Erythroblast (primary cell): ENCODE measurements around the gene THRA.

Experiments used
- DNase-seq, 2 experiments: peaks; one replicate each; lab custom pipeline; 2025; lab: John Stamatoyannopoulos, UW
- GATA1 ChIP-seq: IDR thresholded peaks from 2 replicates; pipeline ENCODE4 v1.6.1; 2011; ENCODE audit warnings: low read depth, mild to moderate bottlenecking, control low read depth, low read length, moderate library complexity
- POLR2A ChIP-seq: IDR thresholded peaks from 2 replicates; pipeline ENCODE4 v1.6.1; 2011; ENCODE audit warnings: mild to moderate bottlenecking, low read length

The THRA gene

DNA sequence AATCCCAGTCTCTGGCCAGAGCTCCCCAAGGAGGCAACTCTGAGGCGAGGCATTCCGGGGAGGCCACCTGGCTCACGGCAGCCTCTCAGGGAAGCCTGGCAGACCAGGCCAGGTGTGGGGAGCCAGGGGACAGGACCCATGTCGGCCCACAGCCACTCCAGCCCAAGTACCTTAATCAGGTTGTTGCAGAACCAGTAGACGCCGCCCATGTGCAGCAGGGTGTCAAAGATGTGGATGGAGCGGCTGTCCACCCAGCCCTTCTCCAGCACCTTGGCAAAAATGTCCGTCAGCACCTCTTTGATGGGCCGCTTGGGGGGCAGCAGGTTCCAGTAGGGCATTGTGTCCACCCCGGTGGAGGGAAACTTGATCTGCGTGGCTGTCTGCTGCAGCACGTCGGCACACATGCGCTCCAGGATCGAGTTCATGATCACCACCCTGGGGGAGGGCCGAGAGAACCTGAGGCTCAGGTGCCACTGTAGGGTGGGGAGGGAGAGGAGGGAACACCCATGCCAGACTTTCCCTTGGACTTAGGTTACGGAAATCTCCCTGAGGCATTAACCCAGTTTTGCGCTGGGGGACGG, 39.7 kb upstream of the THRA start:
- TF ChIP-seq POLR2A (no peak), GATA1 (no peak)

DNA sequence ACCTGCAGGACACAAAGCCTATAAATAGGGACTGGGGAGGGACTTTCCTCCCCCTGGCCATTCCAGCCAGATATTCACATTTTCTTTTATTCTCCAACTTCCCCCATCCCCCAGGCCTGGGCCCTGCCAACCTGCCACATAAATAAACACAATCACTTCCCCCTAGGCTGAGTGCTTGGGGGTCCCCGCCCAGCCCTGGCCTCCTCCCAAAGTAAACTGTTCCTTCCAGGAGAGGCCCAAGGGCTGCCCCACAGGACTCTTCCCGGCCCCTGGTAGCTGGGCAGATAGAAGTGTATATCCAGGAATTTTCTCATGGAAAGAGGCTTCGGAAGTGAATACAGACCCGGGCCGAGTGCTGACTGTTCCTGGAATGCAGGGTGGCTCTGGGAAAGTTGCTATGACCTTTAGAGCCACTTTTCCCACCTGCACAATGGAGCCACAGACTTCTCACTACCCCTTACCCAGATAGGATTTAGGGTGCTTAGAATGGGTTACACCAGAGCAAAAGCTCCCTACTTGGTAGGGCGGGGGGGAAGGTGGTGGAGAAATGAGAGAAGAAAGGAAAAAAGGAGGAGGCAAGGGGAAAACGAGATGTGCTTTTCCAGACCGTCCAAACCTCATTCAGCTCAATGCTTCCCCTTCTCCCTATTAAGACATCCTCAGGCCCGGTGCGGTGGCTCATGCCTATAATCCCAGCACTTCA, 39.0 kb upstream of the THRA start:
- no peak for TF ChIP-seq GATA1
- no peak for TF ChIP-seq POLR2A
- no peak for DNase-seq

More for the DNA sequence above, 39.7 kb upstream of the THRA start:
- DNase-seq, result no peak

DNA sequence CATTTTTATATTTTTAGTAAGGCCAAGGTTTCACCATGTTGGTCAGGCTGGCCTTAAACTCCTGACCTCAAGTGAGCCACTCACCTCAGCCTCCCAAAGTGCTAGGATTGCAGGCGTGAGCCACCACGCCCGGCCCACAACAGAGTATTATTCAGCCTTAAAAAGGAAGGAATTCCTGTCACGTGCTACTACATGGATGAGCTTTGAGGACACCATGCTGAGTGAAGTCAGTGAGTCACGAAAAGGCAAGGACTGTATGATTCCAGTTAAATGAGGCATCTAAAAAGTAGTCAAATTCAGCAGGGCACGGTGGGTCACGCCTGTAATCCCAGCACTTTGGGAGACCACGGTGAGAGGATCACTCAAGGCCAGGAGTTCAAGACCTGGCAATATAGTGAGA, 37.9 kb upstream of the THRA start:
- TF ChIP-seq GATA1 (no peak), POLR2A (no peak)
- DNase-seq, result no peak

DNA sequence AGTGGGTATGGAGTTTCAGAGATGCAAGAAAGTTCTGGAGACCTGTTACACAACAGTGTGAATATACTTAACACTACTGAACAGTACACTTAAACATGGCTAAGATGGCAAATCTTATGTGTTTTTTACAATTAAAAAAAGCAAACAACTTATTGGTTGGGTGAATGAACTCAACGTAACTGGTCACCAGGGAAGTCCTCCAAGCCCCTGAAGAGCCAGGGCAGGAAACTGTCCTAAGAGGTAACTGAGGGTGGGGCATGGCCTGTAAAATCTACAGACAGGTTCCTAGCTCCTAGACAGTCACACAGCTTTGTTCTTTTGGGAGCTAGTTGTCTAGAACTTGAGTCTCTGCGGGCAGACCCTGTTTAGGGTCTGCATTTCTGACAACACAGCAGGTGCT, 37.2 kb upstream of the THRA start:
- no peak for TF ChIP-seq GATA1

DNA sequence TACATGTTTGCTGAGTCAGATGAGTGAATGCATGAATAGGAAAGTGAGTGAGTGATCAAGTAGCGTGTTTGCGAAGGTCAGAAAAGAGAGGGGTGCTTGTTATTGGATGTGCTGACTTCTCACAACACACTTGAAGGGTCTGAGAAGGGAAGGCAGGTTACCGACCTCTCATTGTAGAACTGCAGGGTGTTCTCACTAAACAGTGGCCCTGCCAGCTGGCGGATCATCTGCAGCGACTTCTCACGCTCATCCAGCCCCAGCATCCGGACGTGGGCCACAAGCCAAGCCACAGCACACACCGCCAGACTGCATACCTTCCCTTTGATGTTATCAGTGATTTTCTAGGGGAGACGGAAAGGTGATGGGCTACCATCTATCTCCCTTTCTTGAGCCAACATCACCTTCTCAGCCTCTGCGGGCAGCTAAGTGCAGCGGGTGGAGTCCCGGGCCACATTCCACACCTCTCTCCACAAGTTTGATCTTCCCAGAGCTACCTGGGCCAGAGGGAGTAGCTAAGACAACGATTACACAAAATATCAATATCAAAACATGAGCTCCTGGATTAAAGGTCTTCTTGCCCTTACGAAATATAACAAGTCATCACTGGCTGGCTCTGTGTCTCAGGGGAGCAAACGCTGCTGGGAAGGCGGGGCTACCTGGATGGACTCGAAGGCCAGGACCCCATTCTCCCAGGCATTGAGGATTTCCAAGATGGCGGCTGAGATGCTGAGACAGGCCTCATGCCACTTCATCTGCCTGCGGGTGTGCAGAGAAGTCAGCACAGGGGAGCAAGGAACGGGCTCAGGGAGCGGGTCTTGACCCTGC, 36.6 kb upstream of the THRA start:
- TF ChIP-seq POLR2A, result no peak
- TF ChIP-seq GATA1, result no peak
- DNase-seq, result no peak

More for the DNA sequence above, 37.2 kb upstream of the THRA start:
- no peak for DNase-seq

DNA sequence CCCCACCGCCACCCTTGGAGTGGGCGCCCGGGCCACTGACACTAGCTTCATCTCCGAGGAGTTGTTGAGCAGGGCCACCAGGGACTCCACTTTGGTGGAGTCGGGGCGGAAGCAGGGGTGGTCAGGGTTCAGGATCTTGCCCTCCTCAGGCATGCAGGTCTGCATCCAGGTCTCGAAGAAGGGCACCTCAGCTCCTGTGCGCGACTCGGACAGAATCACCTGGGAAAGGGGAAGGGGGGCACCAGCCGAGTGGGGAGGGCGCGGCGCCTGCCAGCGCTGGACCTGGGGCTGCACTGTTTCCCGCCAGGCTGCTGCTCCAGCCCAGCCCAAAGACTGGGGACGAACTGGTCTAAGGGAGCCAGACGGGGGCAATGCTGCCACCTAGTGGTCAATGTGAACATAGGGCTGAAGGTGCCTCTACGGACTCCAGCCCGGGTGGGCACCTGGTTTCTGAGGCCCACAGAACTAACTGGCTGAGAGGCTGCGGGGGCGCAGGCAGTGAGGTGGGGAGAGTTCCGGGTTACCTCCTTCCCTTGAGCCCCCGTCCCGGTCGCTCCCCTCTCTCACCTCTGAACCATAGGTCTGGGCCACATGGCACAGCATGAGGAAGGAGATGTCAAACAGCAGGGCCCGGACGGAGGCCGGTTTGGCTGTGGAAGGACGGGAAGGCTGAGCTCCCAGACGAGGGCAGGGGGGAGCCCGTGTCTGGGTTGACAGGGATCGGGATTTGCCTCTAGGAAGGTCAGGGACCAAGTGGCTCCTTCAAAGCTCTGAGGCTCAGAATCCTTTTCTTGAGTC, 35.8 kb upstream of the THRA start:
- DNase-seq, result peak; percentile 81 to 90
- TF ChIP-seq GATA1 (no peak), POLR2A (no peak)

DNA sequence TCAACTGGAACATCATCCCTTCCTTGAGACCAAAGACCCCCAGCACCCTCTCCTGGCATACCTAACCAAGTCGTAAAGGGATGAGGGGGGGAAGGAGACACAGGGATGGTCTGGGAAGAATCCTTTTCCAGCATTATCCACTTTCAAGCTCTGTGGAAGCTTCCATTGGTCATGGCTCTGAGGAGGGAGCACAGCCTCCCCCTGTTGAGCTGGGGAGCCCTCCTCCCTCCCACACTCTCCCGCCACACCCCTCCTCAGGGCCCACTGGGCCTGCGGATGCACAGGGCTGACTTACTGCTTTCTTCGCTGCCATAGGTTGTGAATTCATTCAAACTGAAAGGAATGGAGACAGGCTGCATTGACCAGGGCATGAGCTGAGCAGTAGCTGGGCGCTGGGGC, 35.2 kb upstream of the THRA start:
- no peak for DNase-seq
- TF ChIP-seq POLR2A, result no peak
- no peak for TF ChIP-seq GATA1

DNA sequence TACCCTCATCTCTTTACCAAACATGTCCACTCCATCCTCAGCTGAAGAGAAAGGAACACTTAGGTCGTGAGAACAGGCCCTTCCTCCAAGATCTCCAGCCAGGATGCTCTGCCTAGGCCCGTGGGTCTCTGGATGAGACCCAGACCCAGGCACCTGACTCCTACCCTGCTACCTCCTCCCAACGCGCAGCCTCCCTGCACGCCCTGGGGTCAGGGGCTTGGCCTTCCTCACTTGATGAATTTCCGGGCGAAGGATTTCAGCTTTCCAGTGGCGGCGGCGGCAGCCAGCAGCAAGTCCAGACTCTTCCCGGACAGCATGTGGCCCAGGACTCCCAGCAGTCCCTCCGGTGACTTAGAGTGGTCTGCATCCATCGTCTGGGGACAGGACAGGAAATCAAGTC, 34.2 kb upstream of the THRA start:
- no peak for DNase-seq
- no peak for TF ChIP-seq GATA1
- no peak for TF ChIP-seq POLR2A

DNA sequence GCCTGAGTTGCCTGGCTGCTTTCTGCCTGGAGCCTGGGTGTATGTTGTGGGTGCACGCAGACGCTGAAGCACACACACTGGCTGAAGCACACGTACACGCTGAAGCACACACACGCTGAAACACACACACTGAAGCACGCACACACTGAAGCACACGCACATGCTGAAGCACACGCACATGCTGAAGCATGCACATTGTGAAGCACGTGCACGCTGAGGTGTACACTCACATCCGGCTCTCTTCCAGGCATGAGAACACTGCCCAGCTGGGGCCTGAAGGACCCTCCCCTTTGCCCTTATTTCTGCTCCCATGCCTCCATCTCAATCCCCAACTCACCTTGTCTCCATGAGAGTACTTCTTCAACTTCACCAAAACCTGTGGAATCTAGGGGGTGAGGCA, 31.1 kb upstream of the THRA start:
- TF ChIP-seq GATA1, result no peak

DNA sequence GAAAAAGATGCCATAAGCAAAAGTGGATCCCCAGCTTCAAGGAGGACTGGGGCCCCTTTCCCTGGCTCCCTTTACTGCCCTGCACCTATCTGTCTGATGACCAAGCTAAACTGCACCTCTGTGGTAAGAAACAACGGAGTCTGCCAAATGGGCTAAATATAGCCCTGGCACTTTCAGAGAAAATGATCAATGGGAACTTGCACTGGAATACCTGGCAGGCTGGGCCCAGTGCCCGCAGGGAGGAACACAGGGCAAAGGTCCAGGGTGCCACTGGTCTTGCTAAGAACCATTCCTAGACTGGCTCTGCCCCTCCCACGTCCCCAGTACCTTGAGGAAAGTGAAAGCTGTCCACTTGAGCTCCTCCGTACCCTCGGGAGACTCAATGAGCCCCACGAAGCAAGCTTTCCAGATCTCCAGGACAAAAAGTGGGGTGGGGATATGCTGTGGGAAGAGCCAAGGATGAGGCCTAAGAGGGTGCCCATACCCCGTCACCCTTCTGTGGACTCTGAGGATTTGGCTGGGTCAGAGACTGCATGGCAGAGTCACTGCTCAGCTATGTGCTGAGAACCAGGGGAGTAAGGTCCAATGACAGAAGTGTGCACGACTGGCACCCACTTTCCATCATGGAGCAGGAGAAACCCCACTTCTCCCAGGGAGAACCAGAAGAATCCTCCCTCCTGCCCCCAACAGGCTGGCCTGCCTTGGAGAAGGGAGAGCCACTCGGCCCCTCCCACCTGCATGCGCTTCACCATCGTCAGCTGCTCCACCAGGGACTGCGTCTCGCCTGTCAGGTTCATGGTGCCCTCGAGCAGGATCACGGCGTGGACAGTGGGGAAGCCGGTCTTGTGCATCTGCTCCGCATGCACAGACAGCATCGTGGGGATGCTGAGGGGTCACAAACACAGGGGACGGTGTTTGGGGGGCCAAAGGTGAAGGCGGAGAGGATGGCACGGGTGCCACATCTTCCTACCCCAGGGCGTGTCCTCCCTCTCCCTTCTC, 30.1 kb upstream of the THRA start:
- no peak for DNase-seq
- TF ChIP-seq GATA1 (no peak), POLR2A (no peak)

More for the DNA sequence above, 31.1 kb upstream of the THRA start:
- no peak for DNase-seq

DNA sequence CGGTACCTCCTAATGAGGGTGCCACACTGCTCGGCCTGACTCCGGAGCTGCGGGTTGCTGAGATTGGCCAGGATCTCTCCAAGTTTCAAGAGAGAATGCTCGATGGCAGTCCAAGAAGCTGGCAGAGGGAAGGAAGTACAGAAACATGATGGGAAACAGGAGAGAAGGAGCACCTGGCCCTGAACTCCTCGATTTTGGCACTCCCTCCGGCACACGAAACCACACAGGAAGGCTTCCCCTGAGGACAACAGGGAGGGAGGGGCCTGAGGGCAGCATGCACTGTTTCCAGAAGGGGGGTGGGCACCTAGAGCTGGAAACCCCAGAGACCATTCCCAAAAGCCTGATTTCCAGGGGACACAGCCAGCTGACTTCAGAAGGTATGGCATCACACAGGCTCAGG, 29.4 kb upstream of the THRA start:
- TF ChIP-seq POLR2A, result no peak
- TF ChIP-seq GATA1, result no peak
- no peak for DNase-seq

DNA sequence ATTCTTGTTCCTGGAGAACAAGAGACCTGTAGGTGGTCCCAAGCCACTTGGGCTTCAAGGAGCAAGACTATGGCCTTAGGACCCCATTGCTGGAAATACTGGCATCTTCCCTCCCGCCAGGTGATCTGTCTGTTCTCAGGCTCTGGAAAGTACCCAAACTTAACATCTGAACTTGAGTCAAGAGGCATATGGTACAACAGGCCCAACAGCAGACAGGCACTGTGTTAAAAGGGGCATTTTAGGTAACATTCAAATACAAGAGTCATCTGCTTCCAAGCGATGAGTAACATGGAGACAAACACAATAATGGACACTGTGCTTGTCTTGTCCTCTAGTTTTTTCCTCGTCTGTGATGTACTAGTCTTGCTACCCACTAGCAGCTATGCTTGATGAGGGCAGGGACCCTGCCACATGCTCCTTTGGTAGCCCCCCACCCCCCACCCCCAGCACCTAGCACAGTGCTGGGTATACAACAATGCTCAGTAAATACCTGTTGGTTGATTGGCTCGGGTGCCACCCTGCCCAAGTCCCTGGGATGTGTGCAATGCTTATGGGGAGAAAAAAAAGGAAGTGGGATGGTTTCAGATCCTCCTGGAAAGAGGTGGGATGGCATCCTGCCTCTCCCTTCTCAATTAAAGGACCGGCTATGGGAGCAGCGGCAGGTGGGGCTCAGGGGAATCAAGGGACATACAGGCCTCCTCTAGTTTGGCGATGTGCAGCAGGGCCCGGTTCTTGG, 28.2 kb upstream of the THRA start:
- TF ChIP-seq GATA1, result no peak
- TF ChIP-seq POLR2A, result no peak
- no peak for DNase-seq
